ENCODE data around the gene COL18A1.

- TF ChIP-seq, protein P1, sequence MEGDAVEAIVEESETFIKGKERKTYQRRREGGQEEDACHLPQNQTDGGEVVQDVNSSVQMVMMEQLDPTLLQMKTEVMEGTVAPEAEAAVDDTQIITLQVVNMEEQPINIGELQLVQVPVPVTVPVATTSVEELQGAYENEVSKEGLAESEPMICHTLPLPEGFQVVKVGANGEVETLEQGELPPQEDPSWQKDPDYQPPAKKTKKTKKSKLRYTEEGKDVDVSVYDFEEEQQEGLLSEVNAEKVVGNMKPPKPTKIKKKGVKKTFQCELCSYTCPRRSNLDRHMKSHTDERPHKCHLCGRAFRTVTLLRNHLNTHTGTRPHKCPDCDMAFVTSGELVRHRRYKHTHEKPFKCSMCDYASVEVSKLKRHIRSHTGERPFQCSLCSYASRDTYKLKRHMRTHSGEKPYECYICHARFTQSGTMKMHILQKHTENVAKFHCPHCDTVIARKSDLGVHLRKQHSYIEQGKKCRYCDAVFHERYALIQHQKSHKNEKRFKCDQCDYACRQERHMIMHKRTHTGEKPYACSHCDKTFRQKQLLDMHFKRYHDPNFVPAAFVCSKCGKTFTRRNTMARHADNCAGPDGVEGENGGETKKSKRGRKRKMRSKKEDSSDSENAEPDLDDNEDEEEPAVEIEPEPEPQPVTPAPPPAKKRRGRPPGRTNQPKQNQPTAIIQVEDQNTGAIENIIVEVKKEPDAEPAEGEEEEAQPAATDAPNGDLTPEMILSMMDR (IDR thresholded peaks at IDR 0.05) = no peak
- TF ChIP-seq, protein P2, sequence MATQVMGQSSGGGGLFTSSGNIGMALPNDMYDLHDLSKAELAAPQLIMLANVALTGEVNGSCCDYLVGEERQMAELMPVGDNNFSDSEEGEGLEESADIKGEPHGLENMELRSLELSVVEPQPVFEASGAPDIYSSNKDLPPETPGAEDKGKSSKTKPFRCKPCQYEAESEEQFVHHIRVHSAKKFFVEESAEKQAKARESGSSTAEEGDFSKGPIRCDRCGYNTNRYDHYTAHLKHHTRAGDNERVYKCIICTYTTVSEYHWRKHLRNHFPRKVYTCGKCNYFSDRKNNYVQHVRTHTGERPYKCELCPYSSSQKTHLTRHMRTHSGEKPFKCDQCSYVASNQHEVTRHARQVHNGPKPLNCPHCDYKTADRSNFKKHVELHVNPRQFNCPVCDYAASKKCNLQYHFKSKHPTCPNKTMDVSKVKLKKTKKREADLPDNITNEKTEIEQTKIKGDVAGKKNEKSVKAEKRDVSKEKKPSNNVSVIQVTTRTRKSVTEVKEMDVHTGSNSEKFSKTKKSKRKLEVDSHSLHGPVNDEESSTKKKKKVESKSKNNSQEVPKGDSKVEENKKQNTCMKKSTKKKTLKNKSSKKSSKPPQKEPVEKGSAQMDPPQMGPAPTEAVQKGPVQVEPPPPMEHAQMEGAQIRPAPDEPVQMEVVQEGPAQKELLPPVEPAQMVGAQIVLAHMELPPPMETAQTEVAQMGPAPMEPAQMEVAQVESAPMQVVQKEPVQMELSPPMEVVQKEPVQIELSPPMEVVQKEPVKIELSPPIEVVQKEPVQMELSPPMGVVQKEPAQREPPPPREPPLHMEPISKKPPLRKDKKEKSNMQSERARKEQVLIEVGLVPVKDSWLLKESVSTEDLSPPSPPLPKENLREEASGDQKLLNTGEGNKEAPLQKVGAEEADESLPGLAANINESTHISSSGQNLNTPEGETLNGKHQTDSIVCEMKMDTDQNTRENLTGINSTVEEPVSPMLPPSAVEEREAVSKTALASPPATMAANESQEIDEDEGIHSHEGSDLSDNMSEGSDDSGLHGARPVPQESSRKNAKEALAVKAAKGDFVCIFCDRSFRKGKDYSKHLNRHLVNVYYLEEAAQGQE (IDR thresholded peaks at IDR 0.05; ENCODE audit: insufficient read depth in 1 of 2, low read depth in 2 of 2, low read length in 1 of 2) = no peak
Measured at GRCh38 chr21:45528981-45529784, 124.2 kb downstream of the COL18A1 start.

All from Panc1 (cell line).